ENCODE data around the gene R3HDM4. TPM values are rescaled to one million over a fixed set of nuclear protein-coding genes. Genes with fewer than 3 reads are reported as not detected.

Gene R3HDM4
- total RNA-seq, 4 donors from 2014 or later, result 29.2 to 45.8 (median 34.9) TPM

DNA sequence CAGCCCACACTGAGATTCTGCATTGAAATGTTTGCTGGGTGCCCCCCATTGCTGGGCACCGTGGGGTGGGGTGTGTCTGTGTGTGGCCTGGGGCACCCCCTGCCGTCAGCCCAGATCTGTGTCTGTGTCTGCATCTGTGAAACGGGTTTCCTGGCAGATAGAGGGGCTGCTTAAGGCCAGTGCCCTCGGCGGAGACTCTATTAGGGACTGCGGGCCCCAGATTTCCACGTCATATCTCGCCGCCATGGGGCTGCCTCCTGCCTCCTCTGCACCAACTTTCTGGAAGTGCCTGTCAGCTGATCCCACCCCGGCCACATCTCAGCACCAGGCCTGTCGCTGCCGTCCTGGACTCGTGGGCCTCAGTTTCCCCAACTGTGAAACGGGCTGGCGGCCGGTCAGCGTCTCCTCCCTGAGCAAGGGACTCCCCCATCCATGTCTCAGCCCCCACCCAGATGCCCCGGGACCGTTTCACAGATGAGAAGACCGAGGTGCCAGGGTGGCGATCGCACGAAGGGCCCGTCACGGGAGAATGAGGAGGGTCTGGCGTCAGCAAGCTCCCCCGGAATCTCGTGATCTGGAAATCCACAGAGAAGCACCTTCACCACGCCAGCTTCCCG, 34.2 kb upstream of the R3HDM4 start:
- H3K9me3 ChIP-seq, result no peaks in the 10 kb centered on the region
- H3K36me3 ChIP-seq, result no peaks in the 10 kb centered on the region
- peaks cover 0 to 8% of the 10 kb centered on the region in 2 donors for H3K4me1 ChIP-seq
- 87 to 96% methylated on average over 29 of the region's 30 CpGs for WGBS, 2 donors
- no peak overlapping the region for H3K4me3 ChIP-seq (replicated peaks in 1 of 3)
- H3K27me3 ChIP-seq, result no peaks in the 10 kb centered on the region
- intact Hi-C loops (cut with DNase I), result no loop called here
- no peak overlapping the region for H3K27ac ChIP-seq
- DNase-seq, result no peak
- no peak for TF ChIP-seq POLR2A (IDR thresholded peaks at IDR 0.05)
- TF ChIP-seq, protein P1, sequence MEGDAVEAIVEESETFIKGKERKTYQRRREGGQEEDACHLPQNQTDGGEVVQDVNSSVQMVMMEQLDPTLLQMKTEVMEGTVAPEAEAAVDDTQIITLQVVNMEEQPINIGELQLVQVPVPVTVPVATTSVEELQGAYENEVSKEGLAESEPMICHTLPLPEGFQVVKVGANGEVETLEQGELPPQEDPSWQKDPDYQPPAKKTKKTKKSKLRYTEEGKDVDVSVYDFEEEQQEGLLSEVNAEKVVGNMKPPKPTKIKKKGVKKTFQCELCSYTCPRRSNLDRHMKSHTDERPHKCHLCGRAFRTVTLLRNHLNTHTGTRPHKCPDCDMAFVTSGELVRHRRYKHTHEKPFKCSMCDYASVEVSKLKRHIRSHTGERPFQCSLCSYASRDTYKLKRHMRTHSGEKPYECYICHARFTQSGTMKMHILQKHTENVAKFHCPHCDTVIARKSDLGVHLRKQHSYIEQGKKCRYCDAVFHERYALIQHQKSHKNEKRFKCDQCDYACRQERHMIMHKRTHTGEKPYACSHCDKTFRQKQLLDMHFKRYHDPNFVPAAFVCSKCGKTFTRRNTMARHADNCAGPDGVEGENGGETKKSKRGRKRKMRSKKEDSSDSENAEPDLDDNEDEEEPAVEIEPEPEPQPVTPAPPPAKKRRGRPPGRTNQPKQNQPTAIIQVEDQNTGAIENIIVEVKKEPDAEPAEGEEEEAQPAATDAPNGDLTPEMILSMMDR (IDR thresholded peaks at IDR 0.05), result no peak

DNA sequence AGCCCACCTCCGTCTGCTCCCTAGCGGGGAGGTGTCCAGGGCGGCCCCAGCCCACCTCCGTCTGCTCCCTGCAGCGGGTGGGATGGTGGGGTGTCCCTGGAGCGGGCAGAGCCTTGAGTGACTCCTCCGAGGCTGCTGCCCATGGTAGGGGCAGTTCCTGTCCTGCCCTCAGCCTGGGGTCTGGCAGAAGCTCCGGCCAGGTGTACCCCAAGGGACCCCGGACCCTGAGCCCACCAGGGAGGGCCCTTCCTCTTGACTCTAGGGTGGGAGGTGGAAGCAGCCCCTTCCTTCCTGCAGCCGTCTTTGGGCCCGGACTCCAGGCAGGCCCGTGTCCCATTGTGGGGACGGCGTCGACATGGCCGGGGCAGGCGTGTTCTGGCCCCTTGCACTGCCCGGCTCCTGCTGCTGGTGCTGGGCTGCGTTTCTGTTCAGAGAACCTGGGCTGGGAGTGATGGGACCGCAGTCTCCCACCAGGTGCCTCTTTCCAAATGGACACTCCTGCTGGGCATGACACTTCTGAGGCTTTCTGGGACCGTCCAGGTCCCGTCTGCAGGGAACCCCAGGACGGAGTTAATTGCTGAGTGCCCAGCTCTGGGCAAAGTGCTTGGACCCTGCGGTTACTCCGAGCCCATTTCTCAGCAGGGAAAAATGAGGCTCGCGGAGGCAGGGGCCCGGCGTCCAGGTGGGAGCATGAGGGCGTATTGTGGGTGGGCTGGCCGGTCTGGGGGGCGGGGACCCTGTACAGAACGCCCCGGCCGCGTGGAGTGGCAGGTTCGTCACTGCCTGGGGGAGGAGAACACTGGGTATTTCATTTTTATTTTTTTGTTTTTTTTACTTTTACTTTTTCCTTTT, 32.6 kb upstream of the R3HDM4 start:
- intact Hi-C loops (cut with DNase I), result no loop called here
- Histone ChIP-seq H3K9me3 (no peaks in the 10 kb centered on the region), H3K4me1 (peaks cover 4 to 19% of the 10 kb centered on the region in 2 donors), H3K27ac (no peak overlapping the region), H3K36me3 (no peaks in the 10 kb centered on the region), H3K27me3 (no peaks in the 10 kb centered on the region), H3K4me3 (replicated peaks in 1 of 3) (no peak overlapping the region)
- WGBS, 2 donors, result 85 to 91% methylated on average over 21 to 32 of the region's 37 CpGs
- TF ChIP-seq, protein P1 (IDR thresholded peaks at IDR 0.05), result no peak
- no peak for TF ChIP-seq POLR2A (IDR thresholded peaks at IDR 0.05)
- no peak for DNase-seq

DNA sequence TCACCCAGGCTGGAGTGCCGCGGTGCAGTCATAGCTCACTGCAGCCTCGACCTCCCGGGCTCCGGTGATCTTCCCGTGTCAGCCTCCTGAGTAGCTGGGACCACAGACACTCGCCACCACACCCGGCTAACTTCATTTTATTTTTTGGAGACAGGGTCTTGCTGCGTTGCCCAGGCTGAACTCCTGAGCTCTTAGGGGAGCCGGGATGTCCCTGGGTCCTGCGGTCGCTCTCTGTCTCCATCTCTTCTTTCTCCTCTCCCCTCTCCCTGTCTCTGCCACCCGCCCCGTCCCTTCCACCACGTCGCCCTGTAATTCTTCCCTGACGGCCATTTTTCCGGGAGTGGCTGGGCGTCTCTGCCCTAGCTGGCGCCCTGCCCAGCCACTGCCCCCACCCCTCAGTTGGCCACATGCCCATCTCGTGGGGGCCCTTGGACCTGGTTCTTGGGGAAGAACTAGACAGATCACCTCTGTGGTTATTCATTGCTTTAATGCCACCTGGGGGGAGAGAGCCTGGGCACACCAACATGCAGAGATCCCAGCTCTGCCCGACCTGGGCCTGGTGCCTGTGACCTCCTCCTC, 31.7 kb upstream of the R3HDM4 start:
- Histone ChIP-seq H3K4me3 (replicated peaks in 1 of 3) (no peak overlapping the region), H3K27ac (no peak overlapping the region), H3K27me3 (no peaks in the 10 kb centered on the region), H3K9me3 (no peaks in the 10 kb centered on the region), H3K36me3 (no peaks in the 10 kb centered on the region), H3K4me1 (peaks cover 8 to 23% of the 10 kb centered on the region in 2 donors)
- WGBS, 2 donors, result 47 to 61% methylated on average over 18 to 22 of the region's 22 CpGs
- DNase-seq, result no peak
- intact Hi-C loops (cut with DNase I), result no loop called here
- TF ChIP-seq POLR2A (IDR thresholded peaks at IDR 0.05), result no peak
- TF ChIP-seq, protein P1 (IDR thresholded peaks at IDR 0.05), result no peak

DNA sequence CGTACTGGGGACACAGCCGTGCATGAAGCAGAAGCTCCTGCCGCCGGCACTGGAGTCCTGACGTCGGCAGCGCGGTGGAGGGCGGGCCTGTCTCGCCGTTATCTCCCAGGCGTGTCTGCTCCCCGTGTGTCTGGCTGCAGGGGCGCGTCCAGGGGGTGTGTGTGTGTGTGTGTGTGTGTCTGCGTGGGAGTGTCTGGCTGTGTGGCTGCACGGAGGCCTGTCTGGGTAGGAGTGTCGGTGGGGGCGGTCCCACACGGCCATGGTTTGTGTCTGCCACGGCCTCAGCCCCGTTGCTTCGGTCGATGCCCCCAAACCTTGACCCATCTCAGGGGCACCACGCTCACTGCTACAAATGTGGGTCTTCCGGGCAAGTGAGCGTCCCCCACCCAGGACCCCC, 31.1 kb upstream of the R3HDM4 start:
- Histone ChIP-seq H3K9me3 (no peaks in the 10 kb centered on the region), H3K4me1 (peaks cover 8 to 23% of the 10 kb centered on the region in 2 donors), H3K27me3 (no peaks in the 10 kb centered on the region), H3K4me3 (replicated peaks in 1 of 3) (no peak overlapping the region), H3K27ac (no peak overlapping the region), H3K36me3 (no peaks in the 10 kb centered on the region)
- TF ChIP-seq POLR2A (IDR thresholded peaks at IDR 0.05), result no peak
- TF ChIP-seq, protein P1 (IDR thresholded peaks at IDR 0.05), result no peak
- DNase-seq, result no peak
- 88 to 96% methylated on average over 10 to 21 of the region's 27 CpGs for WGBS, 2 donors
- intact Hi-C loops (cut with DNase I), result no loop called here
